ENCODE results near the gene PLEKHF1.

Gene PLEKHF1

DNA sequence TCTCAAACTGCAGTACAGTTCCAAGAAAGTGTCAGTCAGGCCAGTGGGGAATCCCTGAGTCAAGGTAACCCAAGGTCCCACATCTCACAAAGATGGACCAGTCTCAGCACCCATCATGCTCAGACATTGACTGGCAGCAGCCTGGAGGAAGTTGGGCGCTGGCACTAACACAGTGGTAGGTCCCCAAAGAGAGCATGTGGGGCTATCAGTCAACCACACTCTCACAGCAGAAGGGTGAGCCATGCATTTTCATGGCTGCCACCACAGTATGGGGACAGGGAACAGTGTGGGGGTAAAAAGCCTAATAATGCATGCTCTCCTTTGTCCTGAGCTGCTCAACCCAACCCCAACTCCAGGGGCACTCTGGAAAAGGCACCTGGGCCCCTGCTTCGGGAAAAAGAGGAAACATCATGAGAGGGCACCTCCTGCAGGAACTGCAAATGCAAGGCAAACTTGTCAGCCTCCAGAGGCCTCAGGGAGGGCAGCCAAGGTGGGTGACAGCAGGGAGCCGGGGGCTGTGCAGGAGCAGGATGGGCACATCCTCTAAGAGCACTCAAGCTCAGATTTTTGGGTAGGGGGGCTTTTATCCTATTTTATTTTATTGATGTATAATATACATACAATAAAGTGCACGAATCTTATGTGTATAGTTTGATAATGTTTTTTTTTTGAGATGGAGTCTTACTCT, 9.5 kb upstream of the PLEKHF1 start:
- H3F3A ChIP-seq (ENCODE audit: control insufficient read depth, insufficient read depth) = no peaks in the 10 kb centered on the region
- 0 out of 2 replicates have a peak, but pooled peaks cover 5% of the 10 kb centered on the region for H3K27me3 ChIP-seq (ENCODE audit: control insufficient read depth, low read length)
- H3K27ac ChIP-seq (ENCODE audit: low read depth, low read length) = no peak overlapping the region
- H3K36me3 ChIP-seq (ENCODE audit: control insufficient read depth, low read length) = no peaks in the 10 kb centered on the region
- H3K9me3 ChIP-seq (ENCODE audit: control insufficient read depth, insufficient read depth, low read length) = no peaks in the 10 kb centered on the region
- no peak overlapping the region for H3K4me2 ChIP-seq (ENCODE audit: low read length)
- no peaks in the 10 kb centered on the region for H3K79me2 ChIP-seq (ENCODE audit: control insufficient read depth, low read length)
- no peak for TF ChIP-seq EZH2phosphoT487 (IDR thresholded peaks at IDR 0.05; ENCODE audit: borderline replicate concordance, low read length)
- TF ChIP-seq, protein P1, sequence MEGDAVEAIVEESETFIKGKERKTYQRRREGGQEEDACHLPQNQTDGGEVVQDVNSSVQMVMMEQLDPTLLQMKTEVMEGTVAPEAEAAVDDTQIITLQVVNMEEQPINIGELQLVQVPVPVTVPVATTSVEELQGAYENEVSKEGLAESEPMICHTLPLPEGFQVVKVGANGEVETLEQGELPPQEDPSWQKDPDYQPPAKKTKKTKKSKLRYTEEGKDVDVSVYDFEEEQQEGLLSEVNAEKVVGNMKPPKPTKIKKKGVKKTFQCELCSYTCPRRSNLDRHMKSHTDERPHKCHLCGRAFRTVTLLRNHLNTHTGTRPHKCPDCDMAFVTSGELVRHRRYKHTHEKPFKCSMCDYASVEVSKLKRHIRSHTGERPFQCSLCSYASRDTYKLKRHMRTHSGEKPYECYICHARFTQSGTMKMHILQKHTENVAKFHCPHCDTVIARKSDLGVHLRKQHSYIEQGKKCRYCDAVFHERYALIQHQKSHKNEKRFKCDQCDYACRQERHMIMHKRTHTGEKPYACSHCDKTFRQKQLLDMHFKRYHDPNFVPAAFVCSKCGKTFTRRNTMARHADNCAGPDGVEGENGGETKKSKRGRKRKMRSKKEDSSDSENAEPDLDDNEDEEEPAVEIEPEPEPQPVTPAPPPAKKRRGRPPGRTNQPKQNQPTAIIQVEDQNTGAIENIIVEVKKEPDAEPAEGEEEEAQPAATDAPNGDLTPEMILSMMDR (IDR thresholded peaks at IDR 0.05; ENCODE audit: low read depth, low read length, poor library complexity, severe bottlenecking) = no peak
- H4K20me1 ChIP-seq (ENCODE audit: control insufficient read depth, insufficient read depth, low read depth, low read length) = no peaks in the 10 kb centered on the region
- H3K9me2 ChIP-seq (replicated peaks; ENCODE audit: control insufficient read depth, low read length) = no peaks in the 10 kb centered on the region
- no peaks in the 10 kb centered on the region for H3K4me1 ChIP-seq (ENCODE audit: control insufficient read depth, low read length)
- H3K4me3 ChIP-seq (ENCODE audit: low read length) = no peak overlapping the region

DNA sequence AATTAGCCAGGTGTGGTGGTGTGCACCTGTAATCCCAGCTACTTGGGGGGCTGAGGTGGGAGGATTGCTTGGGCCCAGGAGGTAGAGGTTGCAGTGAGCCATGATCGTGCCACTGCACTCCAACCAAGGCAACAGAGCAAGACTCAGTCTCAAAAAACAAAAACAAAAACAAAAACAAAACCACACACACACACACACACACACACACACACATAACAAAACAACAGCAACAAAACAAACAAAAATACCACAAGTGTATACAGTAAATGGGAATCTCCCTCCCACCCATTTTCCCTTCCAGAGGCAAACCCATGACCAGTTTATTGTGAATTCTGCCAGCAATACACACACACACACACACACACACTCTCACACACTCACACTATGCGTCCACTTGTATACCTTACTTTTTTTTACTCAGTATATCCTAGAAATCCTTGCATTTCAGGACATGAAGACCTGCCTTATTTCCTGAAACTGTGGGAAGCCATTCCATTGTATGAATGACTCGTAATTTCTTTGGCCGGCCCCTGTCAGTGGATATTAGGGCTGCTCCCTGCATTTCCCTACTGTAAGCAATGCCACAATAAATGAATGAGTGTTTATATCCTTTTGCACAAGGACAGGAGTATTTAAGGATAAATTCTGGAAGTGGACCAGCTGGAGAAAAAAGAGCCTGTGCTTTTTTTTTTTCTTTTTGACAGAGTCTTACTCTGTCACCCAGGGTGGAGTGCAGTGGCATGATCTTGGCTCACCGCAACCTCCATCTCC, 6.9 kb upstream of the PLEKHF1 start:
- Histone ChIP-seq H3F3A (ENCODE audit: control insufficient read depth, insufficient read depth) (no peaks in the 10 kb centered on the region), H3K27me3 (ENCODE audit: control insufficient read depth, low read length) (peaks cover 17% of the 10 kb centered on the region), H3K4me3 (ENCODE audit: low read length) (no peak overlapping the region), H3K9me3 (ENCODE audit: control insufficient read depth, insufficient read depth, low read length) (no peaks in the 10 kb centered on the region), H3K4me1 (ENCODE audit: control insufficient read depth, low read length) (no peaks in the 10 kb centered on the region), H3K79me2 (ENCODE audit: control insufficient read depth, low read length) (no peaks in the 10 kb centered on the region), H3K9me2 (replicated peaks; ENCODE audit: control insufficient read depth, low read length) (no peaks in the 10 kb centered on the region), H3K36me3 (ENCODE audit: control insufficient read depth, low read length) (no peaks in the 10 kb centered on the region), H3K27ac (ENCODE audit: low read depth, low read length) (no peak overlapping the region), H4K20me1 (ENCODE audit: control insufficient read depth, insufficient read depth, low read depth, low read length) (no peaks in the 10 kb centered on the region), H3K4me2 (ENCODE audit: low read length) (no peak overlapping the region)
- TF ChIP-seq, protein P1 (IDR thresholded peaks at IDR 0.05; ENCODE audit: low read depth, low read length, poor library complexity, severe bottlenecking) = no peak
- TF ChIP-seq EZH2phosphoT487 (IDR thresholded peaks at IDR 0.05; ENCODE audit: borderline replicate concordance, low read length) = no peak

DNA sequence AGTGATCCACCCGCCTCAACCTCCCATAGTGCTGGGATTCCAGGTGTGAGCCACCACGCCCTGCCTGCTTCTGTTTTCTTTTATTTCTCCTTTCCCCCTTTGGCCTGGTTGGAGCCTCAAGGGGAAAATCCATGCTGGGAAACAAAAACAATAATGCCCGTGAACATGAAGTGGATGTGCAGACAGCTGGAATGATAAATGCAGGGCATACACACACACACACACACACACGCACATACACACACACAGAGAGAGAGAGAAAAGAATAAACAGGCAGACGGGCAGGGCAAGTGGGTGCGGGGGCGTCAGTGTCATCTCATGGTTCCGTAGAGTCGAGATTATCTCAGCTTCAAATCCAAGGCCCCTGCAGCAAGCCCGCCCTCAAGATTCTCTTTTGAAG, 4.4 kb upstream of the PLEKHF1 start:
- H3K9me2 ChIP-seq (replicated peaks; ENCODE audit: control insufficient read depth, low read length) = no peaks in the 10 kb centered on the region
- no peak overlapping the region for H3K4me2 ChIP-seq (ENCODE audit: low read length)
- H3K9me3 ChIP-seq (ENCODE audit: control insufficient read depth, insufficient read depth, low read length) = no peaks in the 10 kb centered on the region
- no peaks in the 10 kb centered on the region for H4K20me1 ChIP-seq (ENCODE audit: control insufficient read depth, insufficient read depth, low read depth, low read length)
- peaks cover 21% of the 10 kb centered on the region for H3K27me3 ChIP-seq (ENCODE audit: control insufficient read depth, low read length)
- H3K36me3 ChIP-seq (ENCODE audit: control insufficient read depth, low read length) = no peaks in the 10 kb centered on the region
- H3K4me1 ChIP-seq (ENCODE audit: control insufficient read depth, low read length) = peaks cover 12% of the 10 kb centered on the region
- H3K27ac ChIP-seq (ENCODE audit: low read depth, low read length) = no peak overlapping the region
- H3K79me2 ChIP-seq (ENCODE audit: control insufficient read depth, low read length) = no peaks in the 10 kb centered on the region
- TF ChIP-seq, protein P1 (IDR thresholded peaks at IDR 0.05; ENCODE audit: low read depth, low read length, poor library complexity, severe bottlenecking) = no peak
- no peak for TF ChIP-seq EZH2phosphoT487 (IDR thresholded peaks at IDR 0.05; ENCODE audit: borderline replicate concordance, low read length)
- H3K4me3 ChIP-seq (ENCODE audit: low read length) = no peak overlapping the region
- no peaks in the 10 kb centered on the region for H3F3A ChIP-seq (ENCODE audit: control insufficient read depth, insufficient read depth)

Measured in DOHH2 (cell line).